Activated T-helper 9 cell treated with anti-CD3 and anti-CD28 coated beads, Interleukin-2, amount 50 U/mL, for 16 hours (primary cell): ENCODE data around the gene JAKMIP2.

ENCODE experiments used
- DNase-seq: peaks from one replicate; pipeline ENCODE4 v3.0.0-alpha.2; 2020; ENCODE audit warnings: low read depth

Gene JAKMIP2

DNA sequence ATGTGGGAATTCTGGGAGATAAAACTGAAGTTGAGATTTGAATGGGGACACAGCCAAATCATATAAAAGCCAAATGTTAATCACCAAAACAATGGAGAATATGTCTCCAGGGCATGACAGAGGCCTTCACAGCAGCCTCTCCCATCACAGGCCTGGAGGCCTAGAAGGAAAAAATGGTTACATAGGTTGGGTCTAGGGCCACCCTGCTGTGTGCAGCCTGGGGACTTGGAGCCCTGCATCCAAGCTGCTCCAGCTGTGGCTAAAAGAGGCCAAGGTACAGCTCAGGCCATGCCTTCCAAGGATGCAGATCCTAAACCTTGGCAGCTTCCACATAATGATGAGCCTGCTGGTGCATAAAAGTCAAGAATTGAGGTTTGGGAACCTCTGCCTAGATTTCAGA is 85.1 kb downstream of the JAKMIP2 start:
- no peak for DNase-seq

DNA sequence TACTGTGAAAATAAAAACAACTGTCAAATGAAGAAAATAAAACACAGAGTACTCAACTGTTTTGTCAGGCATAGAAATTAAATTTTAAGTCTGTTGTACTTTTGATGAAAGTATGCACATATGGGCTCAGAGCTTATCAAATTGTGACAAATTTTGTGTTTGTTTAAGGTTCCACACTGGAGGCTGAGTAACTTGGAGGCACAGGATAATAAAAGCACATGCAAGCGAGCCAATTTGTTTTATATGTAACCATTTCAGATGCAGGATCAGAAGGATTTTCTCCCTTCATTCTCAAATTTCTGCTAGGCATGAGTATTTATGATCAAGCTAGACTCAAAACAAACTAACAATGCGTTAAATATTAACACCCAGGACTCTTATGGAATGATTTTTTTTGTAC is 87.8 kb downstream of the JAKMIP2 start:
- DNase-seq: no peak

DNA sequence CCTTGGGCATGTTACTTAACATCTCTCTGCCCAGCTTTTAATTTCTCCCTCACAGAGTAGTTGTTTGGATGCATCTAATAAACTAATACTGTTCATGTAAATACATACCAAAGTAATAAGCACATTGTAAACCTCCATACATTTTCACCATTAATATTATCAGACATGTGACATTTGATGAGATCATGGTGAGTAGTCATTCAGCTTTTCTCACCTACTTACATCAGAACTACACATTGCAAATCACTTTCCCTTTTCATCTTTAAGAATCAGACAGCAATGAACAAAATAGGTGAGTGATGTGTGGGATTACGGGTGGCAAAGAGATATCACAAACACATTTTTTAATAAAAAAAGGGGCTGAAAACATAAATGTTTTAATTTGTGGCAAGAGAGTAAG is 89.3 kb downstream of the JAKMIP2 start:
- DNase-seq: no peak

DNA sequence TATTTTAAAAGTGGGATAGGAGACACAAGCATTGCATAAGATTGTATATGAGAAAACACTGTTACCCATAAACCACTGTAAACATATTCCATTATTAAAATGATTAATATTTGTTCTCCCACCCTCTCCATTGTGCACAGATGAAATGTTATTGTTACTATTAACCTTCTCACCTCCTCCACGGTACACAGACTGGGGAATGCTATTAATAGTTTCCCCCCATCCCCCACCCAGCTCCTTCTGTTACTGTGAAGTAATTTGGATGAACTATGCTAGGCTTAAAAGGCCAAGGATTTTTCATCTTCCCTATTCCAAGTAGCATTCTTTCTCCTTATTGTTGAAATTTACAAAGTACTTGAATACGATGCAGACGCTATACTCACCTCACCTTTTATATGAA is 91.4 kb downstream of the JAKMIP2 start:
- DNase-seq: no peak

DNA sequence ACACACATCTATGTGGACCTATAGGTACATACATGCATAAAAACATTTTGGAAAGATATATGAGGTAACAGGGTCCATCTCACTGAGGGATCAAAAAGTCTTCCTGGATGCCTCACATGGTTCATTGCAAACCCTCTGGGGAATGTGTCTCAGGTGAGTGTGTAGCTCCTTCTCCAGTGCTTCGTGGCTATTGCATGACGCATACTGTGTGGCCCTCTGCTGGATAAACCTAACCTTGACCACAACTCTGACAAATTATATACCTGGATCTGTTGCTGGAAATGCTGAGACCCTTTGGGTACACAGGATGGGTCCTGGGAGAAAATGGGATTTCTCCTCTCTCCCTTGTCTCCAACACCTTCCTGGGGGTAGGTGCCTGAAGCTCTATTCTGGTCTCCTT is 91.9 kb downstream of the JAKMIP2 start:
- no peak for DNase-seq

DNA sequence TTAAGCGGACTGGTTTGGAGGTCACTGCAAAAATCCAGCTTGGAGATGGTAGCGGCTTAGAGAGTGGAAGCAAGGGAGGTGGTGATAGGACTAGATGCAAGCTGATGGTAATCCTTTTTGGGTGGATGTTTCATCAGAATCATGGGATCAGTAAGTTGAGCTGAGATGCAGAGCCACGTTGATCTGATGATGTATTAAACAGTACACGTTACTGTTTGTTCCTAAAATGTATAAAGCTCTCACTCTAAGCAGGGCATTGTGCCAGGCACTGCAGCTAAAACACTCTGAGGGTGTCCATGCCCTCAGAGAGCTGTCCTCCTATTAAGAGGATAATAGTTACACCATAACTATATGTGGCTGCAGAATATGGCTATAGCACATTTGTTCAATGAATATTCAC is 93.1 kb downstream of the JAKMIP2 start:
- DNase-seq: no peak

DNA sequence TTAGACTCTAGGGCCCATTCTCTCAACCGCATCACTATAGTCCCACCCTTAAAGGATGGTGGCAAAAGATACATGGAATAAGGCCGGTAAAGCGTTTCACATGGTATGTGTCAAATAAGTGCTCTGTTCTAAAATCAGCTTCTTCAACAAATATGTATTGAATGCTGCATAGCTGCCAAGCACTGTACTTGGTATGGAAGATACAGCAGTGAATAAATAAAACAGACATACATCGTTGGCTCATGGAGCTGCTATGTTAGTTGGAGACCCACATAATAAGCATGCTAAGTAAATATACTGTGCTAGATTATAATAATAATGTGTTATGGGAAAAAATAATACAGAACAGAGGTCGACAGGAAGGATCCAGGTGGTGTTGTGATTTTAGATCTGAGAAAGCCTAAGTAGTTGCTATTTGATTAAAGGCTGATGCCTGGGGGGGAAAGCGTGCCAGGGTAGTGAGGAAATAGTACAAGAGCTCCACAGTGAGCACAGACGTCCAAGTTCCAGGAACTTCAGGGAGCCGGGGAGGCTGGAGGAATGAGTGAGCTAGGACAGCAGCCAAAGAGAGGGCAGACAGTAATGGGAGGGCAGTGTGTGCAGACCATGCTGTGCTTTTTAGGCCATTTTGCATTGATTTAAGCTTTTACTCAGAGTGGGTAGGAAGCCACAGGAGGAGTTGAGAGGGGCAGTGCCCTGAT is 93.7 kb downstream of the JAKMIP2 start:
- DNase-seq: no peak

DNA sequence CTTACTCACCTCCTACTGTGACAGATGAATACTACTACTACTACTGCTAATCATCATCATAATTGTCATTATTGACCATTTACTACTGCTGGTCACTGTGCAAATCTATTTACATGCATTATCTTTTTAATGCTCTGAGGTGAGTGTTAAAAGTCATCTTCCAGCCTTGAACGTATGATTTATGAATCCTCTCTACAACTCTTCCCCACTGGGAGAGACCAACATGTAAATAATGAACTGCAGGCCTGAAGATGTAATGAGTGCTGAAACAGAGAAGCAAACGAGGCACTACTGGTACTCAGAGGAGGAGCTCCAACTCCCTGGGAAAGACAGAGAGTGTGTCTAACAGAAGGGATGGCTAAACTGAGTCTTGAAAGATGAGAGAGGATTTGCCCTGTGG is 95.4 kb downstream of the JAKMIP2 start:
- DNase-seq: no peak

DNA sequence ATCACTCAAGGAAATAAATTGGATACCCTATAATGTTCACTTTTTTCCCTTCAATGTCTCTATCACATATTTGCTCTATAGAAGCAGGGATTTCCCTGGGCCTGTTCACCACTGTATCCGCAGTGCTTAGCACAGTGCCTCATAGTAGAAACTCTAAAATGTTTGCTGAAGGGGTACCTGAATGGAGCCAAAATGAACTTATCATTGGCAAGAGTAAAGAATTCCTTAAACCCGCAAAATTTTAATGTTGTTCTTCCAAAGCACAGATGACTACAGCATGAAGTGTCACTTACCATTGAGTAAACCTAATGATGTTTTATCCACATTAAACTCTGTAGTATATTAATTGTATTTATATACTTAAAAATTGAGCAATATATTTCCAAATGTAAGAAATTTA is 96.1 kb downstream of the JAKMIP2 start:
- DNase-seq: no peak

DNA sequence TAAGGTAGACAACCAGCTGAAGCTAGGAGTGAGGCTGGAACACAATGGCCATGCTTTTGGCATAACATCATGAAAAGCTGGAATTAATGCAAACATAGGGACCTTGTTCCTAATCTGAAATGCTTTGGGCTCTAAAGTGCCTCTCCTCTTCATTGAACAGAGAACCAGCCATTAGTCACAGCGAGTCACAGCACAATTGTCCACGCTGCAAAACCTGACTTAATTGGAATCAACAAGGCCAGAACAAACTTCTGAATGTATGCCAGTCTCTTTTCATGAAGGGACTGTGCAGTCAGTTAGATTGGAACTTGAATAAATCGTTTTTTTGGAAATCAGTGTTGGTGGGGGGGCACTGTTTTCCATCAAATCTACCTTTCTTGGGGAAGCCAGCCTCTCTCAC is 96.5 kb downstream of the JAKMIP2 start:
- DNase-seq: no peak

DNA sequence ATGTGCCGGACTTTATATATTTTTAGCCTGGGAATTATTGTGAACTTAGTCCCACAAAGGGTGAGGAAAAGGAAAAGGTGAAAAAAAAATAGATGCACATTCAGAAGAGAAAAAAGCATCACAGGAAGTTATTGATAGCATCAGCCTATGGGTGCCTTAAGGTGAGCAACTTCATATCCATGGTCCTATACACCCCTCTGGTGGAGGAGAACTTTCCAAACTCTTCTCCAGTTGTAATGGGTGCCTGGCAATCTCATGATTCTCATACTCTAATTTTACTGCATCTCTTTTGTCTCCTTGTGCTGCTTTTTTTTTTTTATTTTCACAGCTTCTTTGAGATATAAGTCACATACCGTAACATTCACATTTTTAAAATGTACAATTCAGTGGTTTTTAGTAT is 107.4 kb downstream of the JAKMIP2 start:
- no peak for DNase-seq

DNA sequence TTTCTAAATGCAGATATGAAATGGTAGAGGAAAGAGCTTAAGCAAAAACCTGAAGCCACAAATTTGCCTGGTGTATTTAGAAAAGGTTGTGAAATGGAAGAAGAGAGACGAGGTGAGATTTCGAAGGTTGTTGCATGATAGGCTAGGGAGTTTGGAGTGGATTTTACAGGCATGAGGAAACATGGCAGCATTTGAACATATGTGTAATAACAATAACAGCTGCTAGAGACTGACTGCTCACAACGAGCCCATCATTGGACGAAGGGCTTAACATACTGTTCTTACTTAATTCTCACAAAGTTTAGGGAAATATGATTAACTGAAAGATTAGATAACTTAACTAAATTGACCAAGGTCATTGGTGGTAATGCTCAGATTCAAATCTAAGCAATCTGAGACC is 108.1 kb downstream of the JAKMIP2 start:
- no peak for DNase-seq

DNA sequence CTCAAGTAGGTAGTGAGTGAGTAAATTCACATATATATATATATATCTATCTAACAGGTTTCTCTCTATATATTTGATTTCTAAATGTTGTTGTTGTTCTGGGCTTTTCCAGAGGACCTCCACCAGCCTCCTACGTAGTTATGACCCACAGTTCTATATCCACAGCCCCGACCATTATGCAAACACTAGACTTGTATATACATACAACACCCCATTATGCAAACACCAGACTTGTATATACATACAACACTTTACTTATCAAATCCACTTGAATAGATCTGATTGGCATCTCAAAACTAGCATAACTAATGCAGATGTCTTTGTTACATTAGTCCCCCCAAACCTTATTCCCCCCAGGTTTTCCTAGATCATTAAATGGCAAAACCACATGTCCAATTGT is 108.7 kb downstream of the JAKMIP2 start:
- no peak for DNase-seq

DNA sequence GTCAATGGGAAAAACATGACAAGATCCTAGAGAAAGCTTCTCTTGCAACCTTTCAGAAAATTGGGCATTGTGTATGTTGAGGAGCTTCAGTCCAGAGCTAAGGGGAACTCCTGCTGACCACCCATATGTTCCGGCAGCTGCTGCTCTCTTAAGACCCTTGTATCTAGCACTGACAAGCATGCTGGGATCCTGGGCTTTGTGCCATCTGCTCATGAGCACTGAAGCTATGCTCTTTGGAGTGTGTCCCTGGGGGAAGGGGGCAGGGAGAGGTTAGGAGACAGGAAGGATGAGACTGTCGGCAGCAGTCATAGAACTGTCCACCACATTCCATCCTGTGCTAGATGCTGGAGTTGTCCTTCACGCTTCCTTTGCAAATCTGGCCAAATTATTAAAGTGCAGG is 109.3 kb downstream of the JAKMIP2 start:
- no peak for DNase-seq

DNA sequence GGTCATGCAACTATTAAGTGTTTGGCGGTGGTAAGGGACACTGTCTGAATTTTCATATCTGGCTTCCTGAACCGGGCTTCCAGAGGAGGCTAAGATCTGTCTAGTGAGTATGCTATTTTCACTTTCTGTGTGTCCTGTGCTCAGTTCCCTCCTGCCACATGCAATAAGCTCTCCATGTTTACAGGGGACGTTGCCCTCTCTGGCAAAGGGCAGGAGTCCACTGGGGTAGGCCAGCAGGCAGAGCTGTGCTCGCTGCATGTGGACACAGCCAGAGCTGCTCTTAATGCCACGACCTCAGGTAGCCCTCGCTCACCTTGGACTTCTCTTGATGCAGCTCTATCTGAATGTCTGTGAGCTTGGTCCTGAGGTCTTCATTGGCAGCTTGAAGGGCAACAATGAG is 111.2 kb downstream of the JAKMIP2 start:
- no peak for DNase-seq

DNA sequence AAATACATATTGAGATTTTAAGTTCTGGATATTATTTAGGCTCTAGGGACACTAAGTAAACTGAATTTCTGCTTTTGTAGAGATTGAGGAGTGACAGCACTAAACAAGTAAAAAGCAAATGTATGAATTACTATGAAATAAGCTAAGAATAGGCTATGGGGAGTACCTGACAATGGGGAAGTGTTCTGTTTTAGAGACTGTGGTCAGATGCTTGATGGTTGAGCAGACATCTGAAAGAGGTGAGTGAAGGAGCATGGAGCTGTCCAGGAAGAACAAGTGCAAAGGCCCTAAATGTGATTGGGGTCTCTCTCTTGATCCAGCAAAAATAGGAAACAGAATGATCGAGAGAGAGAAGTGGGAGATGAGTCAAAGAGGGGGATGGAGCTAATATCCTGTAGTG is 111.7 kb downstream of the JAKMIP2 start:
- no peak for DNase-seq

DNA sequence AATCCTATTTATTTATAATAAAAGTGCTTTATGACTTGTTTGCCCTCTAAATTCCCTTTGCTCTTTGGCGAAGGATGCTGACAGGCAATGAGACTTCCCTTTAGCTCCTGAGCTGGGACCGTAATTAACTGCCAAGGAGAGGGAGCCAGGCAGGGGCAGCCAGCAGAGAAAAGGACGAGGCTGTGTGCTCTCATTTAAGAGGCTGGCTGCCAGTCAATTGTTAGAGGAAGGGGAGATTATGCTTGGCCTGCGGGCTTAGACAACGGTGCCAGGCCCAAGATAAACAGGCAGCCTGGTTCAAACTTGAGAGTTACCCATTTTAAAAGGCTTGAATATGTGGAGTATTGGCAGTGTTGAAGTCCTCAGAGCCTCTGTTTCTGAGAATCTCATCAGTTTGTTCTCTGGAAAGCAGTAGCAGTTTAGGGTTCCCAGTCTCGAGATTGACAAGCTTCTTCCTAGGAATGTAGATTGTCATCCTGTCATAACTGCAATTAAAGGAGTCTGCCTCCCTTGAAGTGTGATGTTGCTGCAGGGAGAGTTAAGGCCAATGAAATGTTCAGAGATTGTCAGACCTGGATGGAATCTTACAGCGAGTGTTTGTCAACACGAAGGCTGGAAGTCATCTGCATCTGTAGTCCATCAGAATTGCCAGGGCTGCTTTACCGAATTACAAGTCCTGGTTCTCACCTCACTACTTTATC is 113.2 kb downstream of the JAKMIP2 start:
- DNase-seq: no peak

DNA sequence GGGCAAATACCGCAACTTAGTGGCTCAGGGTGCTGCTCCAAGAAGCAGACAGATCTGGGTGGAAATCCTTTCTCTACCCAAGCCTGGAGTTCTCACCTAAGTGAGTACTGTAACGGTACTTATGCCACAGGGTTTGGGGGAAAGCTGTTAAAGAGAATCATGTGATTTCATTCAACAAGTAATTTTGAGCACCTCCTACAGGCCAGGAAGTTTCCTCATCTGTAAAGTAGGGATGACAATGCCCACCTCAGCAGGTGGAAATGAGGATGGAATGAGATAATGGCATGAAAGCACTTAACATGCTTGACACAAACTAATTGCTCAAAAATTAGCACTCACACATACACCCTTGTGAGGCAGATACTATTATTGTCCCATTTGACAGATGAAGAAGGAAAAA is 114.1 kb downstream of the JAKMIP2 start:
- no peak for DNase-seq

DNA sequence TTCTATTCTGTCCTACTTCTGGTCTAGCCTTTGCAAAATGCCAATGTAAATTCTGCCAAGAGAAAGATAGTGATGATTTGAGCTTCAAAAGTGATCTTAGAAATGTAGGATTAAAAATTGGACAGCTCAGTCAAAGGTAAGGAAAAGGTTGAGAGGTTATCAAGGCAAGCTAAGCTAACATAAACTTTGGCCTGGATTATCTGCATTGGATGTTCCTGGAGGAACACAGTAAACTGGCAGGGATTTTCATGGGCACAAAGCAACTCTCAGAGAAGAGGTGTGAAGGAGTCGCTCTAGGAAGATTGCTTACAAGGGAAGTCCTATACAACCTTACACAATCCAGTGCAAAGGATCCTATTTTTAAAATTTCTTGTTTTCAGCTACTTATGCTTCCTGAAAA is 115.2 kb downstream of the JAKMIP2 start:
- DNase-seq: no peak

DNA sequence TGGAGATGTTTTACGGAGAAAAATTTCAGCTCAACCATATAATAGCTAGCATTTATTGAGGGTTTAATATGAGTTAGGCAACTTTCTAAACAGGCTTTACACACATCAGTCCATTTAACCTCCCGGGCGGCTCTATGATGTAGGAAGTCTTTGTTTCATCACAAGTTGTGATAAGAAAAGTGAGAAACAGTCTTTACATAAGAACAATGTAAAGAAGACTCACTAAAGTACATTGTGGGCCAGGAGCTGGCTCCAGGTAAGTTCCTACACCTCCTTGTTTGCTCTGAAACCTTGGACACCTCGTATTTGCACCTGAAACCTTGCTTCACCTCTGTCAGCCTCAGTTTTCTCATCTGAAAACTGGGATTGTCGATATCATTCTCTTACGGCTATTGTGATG is 116.1 kb downstream of the JAKMIP2 start:
- no peak for DNase-seq

DNA sequence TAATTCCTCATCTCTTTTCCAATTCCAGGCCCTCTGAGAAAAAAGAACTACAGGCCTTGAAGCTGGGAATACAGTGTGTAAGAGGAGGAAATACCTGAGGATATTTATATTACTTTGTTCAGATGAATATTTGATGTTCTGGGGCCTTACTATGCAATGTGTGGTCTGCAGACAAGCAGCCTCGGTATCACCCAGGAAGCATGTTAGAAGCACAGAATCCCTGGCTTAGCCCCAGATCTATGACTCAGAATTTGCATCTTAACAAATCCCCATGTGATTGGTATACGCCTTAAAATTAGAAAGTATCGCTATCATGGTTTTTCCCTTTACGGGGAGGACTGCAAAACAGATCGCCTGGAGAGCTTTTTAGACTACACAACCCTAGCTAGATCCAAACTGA is 121.0 kb downstream of the JAKMIP2 start:
- no peak for DNase-seq

DNA sequence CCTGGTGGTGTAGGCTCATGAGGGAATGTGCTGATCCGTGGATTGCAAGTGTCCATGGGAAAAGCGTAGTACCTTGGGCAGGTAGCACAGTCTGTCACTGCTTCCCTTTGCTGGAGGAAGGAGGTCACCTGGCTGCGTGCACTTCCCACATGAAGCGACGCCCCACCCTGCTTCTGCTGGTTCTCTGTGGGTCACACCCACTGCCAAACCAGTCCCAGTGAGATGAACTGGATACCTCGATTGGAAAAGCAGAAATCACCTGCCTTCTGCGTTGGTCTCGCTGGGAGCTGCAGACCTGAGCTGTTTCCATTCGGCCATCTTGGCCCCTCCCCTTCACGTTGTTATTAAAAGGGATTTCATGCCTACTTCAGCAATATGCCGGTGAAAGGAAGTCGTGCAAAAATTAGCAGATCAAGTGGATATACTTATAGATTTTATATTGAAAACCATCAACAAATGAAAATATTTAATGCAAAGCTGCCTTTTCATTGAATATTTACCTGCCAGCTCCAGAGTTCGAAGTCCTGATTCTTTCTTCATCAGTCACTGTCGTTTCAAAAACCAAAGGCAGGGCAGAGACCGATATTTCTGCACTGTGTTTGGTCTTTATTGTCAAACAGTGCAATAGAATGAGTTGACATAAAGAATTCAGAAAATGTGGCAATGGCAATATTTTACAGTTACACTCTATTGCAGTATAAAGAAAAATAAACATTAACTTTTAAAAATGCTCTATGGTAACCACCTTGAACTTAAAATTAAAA is 123.2 kb downstream of the JAKMIP2 start:
- DNase-seq: no peak

DNA sequence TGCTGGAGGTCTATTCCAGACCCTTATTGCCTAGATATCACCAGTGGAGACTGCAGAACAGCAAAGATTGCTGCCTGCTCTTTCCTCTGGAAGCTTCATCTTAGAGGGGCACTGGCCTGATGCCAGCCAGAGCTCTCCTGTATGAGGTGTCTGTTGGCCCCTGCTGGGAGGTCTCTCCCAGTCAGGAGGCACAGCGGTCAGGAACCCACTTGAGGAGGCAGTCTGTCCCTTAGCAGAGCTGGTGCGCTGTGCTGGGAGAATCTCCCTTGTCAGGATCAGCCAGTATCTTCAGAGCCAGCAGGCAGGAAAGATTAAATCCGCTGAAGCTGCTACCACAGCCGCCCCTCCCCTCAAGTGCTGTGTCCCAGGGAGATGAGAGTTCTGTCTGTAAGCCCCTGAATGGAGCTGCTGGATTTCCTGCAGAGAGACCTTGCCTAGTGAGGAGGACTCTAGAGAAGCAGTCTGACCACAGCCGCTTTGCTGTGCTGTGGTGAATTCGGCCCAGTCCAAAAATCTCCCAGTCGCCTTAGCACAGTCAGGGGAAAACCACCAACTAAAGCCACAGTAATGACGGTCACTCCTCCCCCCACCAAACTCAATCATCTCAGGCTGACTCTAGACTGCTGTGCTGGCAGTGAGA is 124.1 kb downstream of the JAKMIP2 start:
- DNase-seq: no peak
